ENCODE results near the gene LZTR1.

- TF ChIP-seq CTCF (IDR thresholded peaks at IDR 0.05) = no peak
- TF ChIP-seq POLR2A (IDR thresholded peaks at IDR 0.05) = no peak
These were observed 63.6 kb downstream of the LZTR1 start, which contains the start of gene LRRC74B for GRCh38 chr22:21045585-21046294.
